ENCODE results near the gene CLSTN2.

GRCh38 chr3:140224307-140224706, 289.3 kb downstream of the CLSTN2 start:
- TF ChIP-seq BHLHE40 (IDR thresholded peaks at IDR 0.05; ENCODE audit: borderline replicate concordance) = no peak
- TF ChIP-seq TARDBP (IDR thresholded peaks at IDR 0.05) = no peak
- TF ChIP-seq SP1 (IDR thresholded peaks at IDR 0.05) = no peak
- no peak for TF ChIP-seq FOXM1 (IDR thresholded peaks at IDR 0.05; ENCODE audit: borderline replicate concordance)
- no peak for TF ChIP-seq ARNT (IDR thresholded peaks at IDR 0.05)
- TF ChIP-seq FOXK2 (IDR thresholded peaks at IDR 0.05) = no peak

Data from HEK293T (cell line).